Measurements from ENCODE around the gene FETUB. TPM values are rescaled to one million over a fixed set of nuclear protein-coding genes. Genes with fewer than 3 reads are reported as not detected.
A peak's percentile ranks its signal among the peaks of the same experiment; 100 is the strongest.

FETUB gene
- total RNA-seq, 1 experiment from 2014 or later: not detected

GRCh38 chr3:186596568-186597287 is 43.5 kb upstream of the FETUB start:
- H3K4me2 ChIP-seq (ENCODE audit: low read length): no peak overlapping the region
- no peaks in the 10 kb centered on the region for H3K79me2 ChIP-seq (ENCODE audit: low read length)
- H3K36me3 ChIP-seq (ENCODE audit: low read depth, low read length): no peaks in the 10 kb centered on the region
- ChIA-PET CTCF (no interaction called here), POLR2A (ENCODE audit: unreplicated experiment) (no interaction called here)
- H3K27ac ChIP-seq (ENCODE audit: low read length): no peak overlapping the region
- H3K4me1 ChIP-seq (ENCODE audit: insufficient read depth, low read length): no peaks in the 10 kb centered on the region
- no peaks in the 10 kb centered on the region for H3F3A ChIP-seq (ENCODE audit: low read length, unreplicated experiment)
- H3K9me2 ChIP-seq (replicated peaks; ENCODE audit: low read length): no peaks in the 10 kb centered on the region
- no peak for DNase-seq
- H3K4me3 ChIP-seq (ENCODE audit: low read length): no peak overlapping the region
- H3K27me3 ChIP-seq (ENCODE audit: low read length): no peaks in the 10 kb centered on the region
- H3K9ac ChIP-seq (ENCODE audit: low read length): no peak overlapping the region
- H4K20me1 ChIP-seq (ENCODE audit: low read length): no peaks in the 10 kb centered on the region
- ATAC-seq: no peak
- BruUV-seq (replicated peaks): no TSS peak
- H2AFZ ChIP-seq (ENCODE audit: low read length): no peak overlapping the region
- no peaks in the 10 kb centered on the region for H3K9me3 ChIP-seq (ENCODE audit: low read length)
- TF ChIP-seq EZH2 (IDR thresholded peaks at IDR 0.05; ENCODE audit: low read length, unreplicated experiment): no peak
- TF ChIP-seq EZH2phosphoT487 (IDR thresholded peaks at IDR 0.05; ENCODE audit: borderline replicate concordance, low read length): no peak
- no peak for TF ChIP-seq CTCF (conservative IDR thresholded peaks at IDR 0.05; ENCODE audit: low read depth, low read length)
- intact Hi-C loops (cut with micrococcal nuclease): no loop called here

- POLR2A ChIA-PET (ENCODE audit: unreplicated experiment): no interaction called here
- H4K20me1 ChIP-seq (ENCODE audit: low read length): no peaks in the 10 kb centered on the region
Observed at GRCh38 chr3:186598108-186598784, 42.0 kb upstream of the FETUB start.

More at GRCh38 chr3:186598108-186598784, 42.0 kb upstream of the FETUB start:
- BruUV-seq (replicated peaks): no TSS peak
- H3K9me3 ChIP-seq (ENCODE audit: low read length): no peaks in the 10 kb centered on the region
- no peaks in the 10 kb centered on the region for H3K36me3 ChIP-seq (ENCODE audit: low read depth, low read length)
- H3K4me1 ChIP-seq (ENCODE audit: insufficient read depth, low read length): no peaks in the 10 kb centered on the region
- H3K79me2 ChIP-seq (ENCODE audit: low read length): no peaks in the 10 kb centered on the region
- H3K9ac ChIP-seq (ENCODE audit: low read length): no peak overlapping the region
- no peak overlapping the region for H2AFZ ChIP-seq (ENCODE audit: low read length)
- DNase-seq: peak; percentile 37
- H3K4me2 ChIP-seq (ENCODE audit: low read length): no peak overlapping the region
- TF ChIP-seq EZH2 (IDR thresholded peaks at IDR 0.05; ENCODE audit: low read length, unreplicated experiment) (no peak), CTCF (conservative IDR thresholded peaks at IDR 0.05; ENCODE audit: low read depth, low read length) (no peak), EZH2phosphoT487 (IDR thresholded peaks at IDR 0.05; ENCODE audit: borderline replicate concordance, low read length) (no peak)
- intact Hi-C loops (cut with micrococcal nuclease): no loop called here
- CTCF ChIA-PET: no interaction called here
- H3K27me3 ChIP-seq (ENCODE audit: low read length): no peaks in the 10 kb centered on the region
- H3K27ac ChIP-seq (ENCODE audit: low read length): no peak overlapping the region
- H3K4me3 ChIP-seq (ENCODE audit: low read length): no peak overlapping the region
- peak; percentile 40 for ATAC-seq
- no peaks in the 10 kb centered on the region for H3K9me2 ChIP-seq (replicated peaks; ENCODE audit: low read length)
- no peaks in the 10 kb centered on the region for H3F3A ChIP-seq (ENCODE audit: low read length, unreplicated experiment)

All from PC-3 (cell line).